CD4-positive, alpha-beta memory T cell (primary cell): ENCODE measurements around the gene THRA. TPM values are rescaled to one million over a fixed set of nuclear protein-coding genes. Genes with fewer than 3 reads are reported as not detected.

Experiments
- CTCF ChIA-PET: fragments of 350-600 bp; sonication (Branson Sonifier 250); formaldehyde crosslinking; loops from one replicate; lab custom pipeline; 2021; ENCODE audit warnings: inconsistent platforms; ENCODE audit not compliant: partially characterized antibody; lab: Charles Lee
- POLR2A ChIA-PET: fragments of 350-600 bp; sonication (Branson Sonifier 250); formaldehyde crosslinking; loops from one replicate; lab custom pipeline; 2021; ENCODE audit not compliant: partially characterized antibody; lab: Charles Lee
- DNase-seq, 5 donors: peaks; one replicate each; pipeline versions ENCODE4 v3.0.0 to v3.0.0-alpha.2; 2020 to 2022; ENCODE audit warnings: mixed read lengths in 1 of 5
- H3K27ac ChIP-seq: one replicate; pipeline ENCODE4 v1.7.0; 2013; ENCODE audit warnings: low read depth, low read length
- H3K27me3 ChIP-seq: 2 replicates; pipeline ENCODE4 v1.7.0; 2013; ENCODE audit warnings: mild to moderate bottlenecking, low read length, moderate library complexity; ENCODE audit not compliant: insufficient read depth
- H3K36me3 ChIP-seq: 2 replicates; pipeline ENCODE4 v1.7.0; 2013; ENCODE audit warnings: mild to moderate bottlenecking, low read length, moderate library complexity; ENCODE audit not compliant: insufficient read depth
- H3K4me1 ChIP-seq: 2 replicates; pipeline ENCODE4 v1.7.0; 2013; ENCODE audit warnings: mild to moderate bottlenecking, low read length, moderate library complexity; ENCODE audit not compliant: insufficient read depth
- H3K4me3 ChIP-seq, 2 donors: one replicate each; pipeline ENCODE4 v1.7.0; 2013; ENCODE audit warnings: low read length in 2 of 2, mild to moderate bottlenecking in 1 of 2
- H3K9me3 ChIP-seq, 2 donors: one replicate each; pipeline ENCODE4 v1.7.0; 2013; ENCODE audit warnings: low read length in 2 of 2, control low read depth in 1 of 2; ENCODE audit not compliant: control insufficient read depth in 1 of 2
- H3K27ac Mint-ChIP-seq, 7 donors: one replicate each; pipeline ENCODE4 v1.8.0; 2020 to 2021; ENCODE audit warnings: mixed read lengths in 7 of 7, mild to moderate bottlenecking in 6 of 7, inconsistent platforms in 3 of 7, moderate library complexity in 3 of 7
- H3K27me3 Mint-ChIP-seq, 2 donors: one replicate each; pipeline ENCODE4 v1.8.0; 2020 to 2021; ENCODE audit warnings: mixed read lengths in 2 of 2
- H3K36me3 Mint-ChIP-seq, 2 donors: one replicate each; pipeline ENCODE4 v1.8.0; 2020 to 2021; ENCODE audit warnings: mixed read lengths in 2 of 2, inconsistent platforms in 1 of 2, mild to moderate bottlenecking in 1 of 2
- H3K4me1 Mint-ChIP-seq, 4 donors: one replicate each; pipeline ENCODE4 v1.8.0; 2020 to 2021; ENCODE audit warnings: mixed read lengths in 4 of 4, mild to moderate bottlenecking in 1 of 4
- H3K4me3 Mint-ChIP-seq, 8 donors: one replicate each; pipeline ENCODE4 v1.8.0; 2020 to 2021; ENCODE audit warnings: mixed read lengths in 8 of 8, mild to moderate bottlenecking in 7 of 8, moderate library complexity in 6 of 8, inconsistent platforms in 3 of 8
- H3K9me3 Mint-ChIP-seq, 8 donors: one replicate each; pipeline ENCODE4 v1.8.0; 2020 to 2021; ENCODE audit warnings: mixed read lengths in 8 of 8, mild to moderate bottlenecking in 5 of 8, inconsistent platforms in 3 of 8, moderate library complexity in 1 of 8
- intact Hi-C: fragments of 100-400 bp; cut with micrococcal nuclease; formaldehyde crosslinking; loops from one replicate; pipeline ENCODE4 v1.15.1; 2023
- polyA plus RNA-seq, 2 donors: library from polyadenylated mRNA; unstranded; fragments of 300-500 nt; fragmentation: Illumina TruSeq; gene quantifications; one replicate each; pipeline ENCODE4 v1.2.3, GENCODE V29; 2021
- total RNA-seq, 2 experiments: library from RNA; stranded (reverse); gene quantifications; one replicate each; pipeline ENCODE4 v1.2.3, GENCODE V29; 2021

THRA gene
- total and polyA plus RNA-seq, 4 experiments from 2014 or later, result 5.8 to 41.3 (median 23.9) TPM

- H3K36me3 Mint-ChIP-seq, result peaks cover 8 to 24% of the 10 kb centered on the region in 2 donors
- H3K4me3 Mint-ChIP-seq, result peak overlapping the region in 2 of 8 donors; percentile 17 to 43
- peaks cover 32 to 63% (median 49%) of the 10 kb centered on the region in 4 donors for H3K4me1 Mint-ChIP-seq
- peaks cover 0 to 1% (median 0%) of the 10 kb centered on the region in 8 donors for H3K9me3 Mint-ChIP-seq
- intact Hi-C loops, result loop anchor here (2.0 kb wide), 1 partner anchor 61 kb away; no protein-coding TSS in a partner anchor
- Histone ChIP-seq H3K27ac (no peak overlapping the region), H3K36me3 (no peaks in the 10 kb centered on the region), H3K9me3 (no peaks in the 10 kb centered on the region), H3K4me1 (peaks cover 55% of the 10 kb centered on the region), H3K4me3 (no peak overlapping the region), H3K27me3 (no peaks in the 10 kb centered on the region)
- peak overlapping the region; percentile 47 to 83 (median 68) for H3K27ac Mint-ChIP-seq
- CTCF ChIA-PET, result interaction anchor here (0.6 to 26.4 kb wide), 14 partner anchors 9 to 97 kb away, joined by 3 to 543 read pairs (median 8); partner anchors contain the start of genes MED24, NR1D1 and THRA
- DNase-seq, result no peak
- no peaks in the 10 kb centered on the region for H3K27me3 Mint-ChIP-seq
- POLR2A ChIA-PET, result interaction anchor here (0.8 to 15.8 kb wide), 5 partner anchors 9 to 67 kb away, joined by 3 to 304 read pairs (median 17); partner anchors contain the start of genes CASC3 and NR1D1
These were observed 10.8 kb downstream of the THRA start for GRCh38 chr17:40073454-40074174.

DNA sequence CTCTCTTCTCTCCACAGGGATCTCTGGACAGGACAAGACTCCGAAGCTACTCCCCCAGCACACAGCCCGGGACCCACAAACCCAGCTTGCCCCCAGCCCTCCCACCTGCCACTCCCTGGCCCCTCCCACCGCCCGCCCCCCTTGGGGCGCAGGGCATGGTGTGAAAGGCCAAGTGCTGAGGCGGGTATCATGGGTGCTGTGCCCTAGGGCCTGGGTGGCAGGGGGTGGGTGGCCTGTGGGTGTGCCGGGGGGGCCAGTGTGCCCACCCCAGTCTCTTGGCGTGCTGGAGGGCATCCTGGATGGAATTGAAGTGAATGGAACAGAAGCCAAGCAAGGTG, 11.4 kb downstream of the THRA start:
- H3K36me3 Mint-ChIP-seq, result peaks cover 8 to 24% of the 10 kb centered on the region in 2 donors
- no peak for DNase-seq
- H3K4me1 ChIP-seq, result peaks cover 50% of the 10 kb centered on the region
- peaks cover 29 to 57% (median 44%) of the 10 kb centered on the region in 4 donors for H3K4me1 Mint-ChIP-seq
- H3K27ac ChIP-seq, result no peak overlapping the region
- ChIA-PET CTCF (interaction anchor here (0.8 to 26.4 kb wide), 13 partner anchors 10 to 111 kb away, joined by 3 to 543 read pairs (median 18); partner anchors contain the start of genes MED24, NR1D1 and THRA), POLR2A (interaction anchor here (2.5 to 15.8 kb wide), 4 partner anchors 9 to 37 kb away, joined by 17 to 304 read pairs (median 98); partner anchors contain the start of gene NR1D1)
- H3K36me3 ChIP-seq, result no peaks in the 10 kb centered on the region
- no peaks in the 10 kb centered on the region for H3K27me3 Mint-ChIP-seq
- H3K4me3 Mint-ChIP-seq, result no peak overlapping the region
- no peaks in the 10 kb centered on the region for H3K9me3 ChIP-seq
- peaks cover 0 to 1% (median 0%) of the 10 kb centered on the region in 8 donors for H3K9me3 Mint-ChIP-seq
- H3K27me3 ChIP-seq, result no peaks in the 10 kb centered on the region
- no peak overlapping the region for H3K4me3 ChIP-seq
- intact Hi-C loops, result loop anchor here (2.0 kb wide), 1 partner anchor 61 kb away; no protein-coding TSS in a partner anchor
- peak overlapping the region in 6 of 7 donors; percentile 25 to 83 (median 78) for H3K27ac Mint-ChIP-seq

DNA sequence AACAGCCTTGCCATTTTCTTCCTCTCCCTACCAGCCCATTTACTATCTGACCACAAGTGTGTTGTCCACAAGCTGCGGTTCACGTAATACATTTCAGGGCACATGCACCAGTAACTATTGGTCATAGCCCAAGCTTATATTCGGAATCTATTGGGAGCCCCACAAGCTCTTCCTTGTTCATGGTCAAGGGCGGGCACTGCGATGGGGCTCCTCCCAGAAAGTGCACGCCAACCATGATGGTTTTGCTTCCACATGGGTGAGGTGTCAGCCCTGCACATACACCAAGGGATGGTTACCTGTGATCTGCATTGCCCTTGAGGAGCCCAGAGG, 12.1 kb downstream of the THRA start:
- H3K36me3 Mint-ChIP-seq, result peaks cover 8 to 21% of the 10 kb centered on the region in 2 donors
- Histone ChIP-seq H3K27me3 (no peaks in the 10 kb centered on the region), H3K4me3 (no peak overlapping the region), H3K27ac (no peak overlapping the region), H3K4me1 (peaks cover 43% of the 10 kb centered on the region), H3K9me3 (no peaks in the 10 kb centered on the region), H3K36me3 (no peaks in the 10 kb centered on the region)
- H3K27me3 Mint-ChIP-seq, result no peaks in the 10 kb centered on the region
- H3K9me3 Mint-ChIP-seq, result peaks cover 0 to 1% (median 0%) of the 10 kb centered on the region in 8 donors
- no peak for DNase-seq
- ChIA-PET CTCF (interaction anchor here (0.8 to 26.4 kb wide), 29 partner anchors 10 to 228 kb away, joined by 3 to 543 read pairs (median 6); partner anchors contain the start of genes CASC3, MED24, NR1D1 and PSMD3), POLR2A (interaction anchor here (1.2 to 15.8 kb wide), 8 partner anchors 8 to 50 kb away, joined by 4 to 304 read pairs (median 18); partner anchors contain the start of genes MED24, NR1D1 and THRA)
- H3K27ac Mint-ChIP-seq, result peak overlapping the region in 6 of 7 donors; percentile 25 to 93 (median 66)
- intact Hi-C loops, result loop anchor here (1.0 to 2.0 kb wide), 3 partner anchors 24 to 62 kb away; no protein-coding TSS in a partner anchor
- H3K4me3 Mint-ChIP-seq, result no peak overlapping the region
- H3K4me1 Mint-ChIP-seq, result peaks cover 24 to 51% (median 38%) of the 10 kb centered on the region in 4 donors

- Histone ChIP-seq H3K4me1 (peaks cover 38% of the 10 kb centered on the region), H3K9me3 (no peaks in the 10 kb centered on the region), H3K4me3 (no peak overlapping the region), H3K27me3 (no peaks in the 10 kb centered on the region), H3K36me3 (no peaks in the 10 kb centered on the region), H3K27ac (peak overlapping the region; percentile 8)
- POLR2A ChIA-PET, result interaction anchor here (0.6 to 15.8 kb wide), 12 partner anchors 9 to 64 kb away, joined by 3 to 304 read pairs (median 8); partner anchors contain the start of genes CASC3, MED24, NR1D1 and THRA
- CTCF ChIA-PET, result interaction anchor here (0.6 to 26.4 kb wide), 35 partner anchors 10 to 236 kb away, joined by 3 to 543 read pairs (median 4); partner anchors contain the start of genes CASC3, MED24, NR1D1 and PSMD3
- peak overlapping the region in 7 of 8 donors; percentile 17 to 80 (median 35) for H3K4me3 Mint-ChIP-seq
- peak; percentile 59 to 71 (median 63) for DNase-seq
- no peaks in the 10 kb centered on the region for H3K27me3 Mint-ChIP-seq
- H3K9me3 Mint-ChIP-seq, result peaks cover 0 to 1% (median 0%) of the 10 kb centered on the region in 8 donors
- H3K4me1 Mint-ChIP-seq, result peaks cover 20 to 45% (median 33%) of the 10 kb centered on the region in 4 donors
- intact Hi-C loops, result loop anchor here (1.0 to 2.0 kb wide), 3 partner anchors 24 to 63 kb away; no protein-coding TSS in a partner anchor
- peak overlapping the region; percentile 60 to 93 (median 77) for H3K27ac Mint-ChIP-seq
- peaks cover 8 to 22% of the 10 kb centered on the region in 2 donors for H3K36me3 Mint-ChIP-seq
These were observed 12.6 kb downstream of the THRA start for GRCh38 chr17:40075201-40075941.

DNA sequence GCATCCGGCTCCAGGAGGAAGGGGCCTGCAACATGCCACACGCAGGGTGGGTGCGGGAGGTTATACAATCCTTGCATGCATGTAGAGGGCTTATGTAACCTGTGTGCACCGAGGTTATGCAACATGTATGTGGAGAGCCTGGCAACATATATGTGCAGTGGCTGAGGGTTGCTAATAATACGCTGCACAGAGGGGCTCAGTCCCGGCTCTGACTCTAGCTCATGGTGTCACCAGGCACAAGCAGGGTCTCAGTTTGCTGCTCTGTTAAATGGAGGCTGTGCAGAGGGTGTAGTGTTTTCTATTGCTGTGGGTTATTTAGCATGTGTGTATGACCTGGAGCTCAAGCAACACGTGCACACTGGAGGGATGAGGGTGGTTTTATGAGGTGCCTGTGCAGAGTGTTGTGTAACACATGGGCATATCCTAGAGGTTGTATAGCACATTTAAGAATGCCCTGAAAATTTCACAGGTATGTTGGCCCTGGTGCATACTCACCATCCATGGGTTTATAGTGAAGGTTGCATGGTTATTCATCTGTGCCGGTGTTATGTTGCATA, 13.3 kb downstream of the THRA start:
- Histone ChIP-seq H3K27me3 (no peaks in the 10 kb centered on the region), H3K27ac (no peak overlapping the region), H3K9me3 (no peaks in the 10 kb centered on the region), H3K36me3 (no peaks in the 10 kb centered on the region), H3K4me3 (no peak overlapping the region), H3K4me1 (peaks cover 31% of the 10 kb centered on the region)
- intact Hi-C loops, result loop anchor here (1.0 to 2.0 kb wide), 3 partner anchors 23 to 63 kb away; no protein-coding TSS in a partner anchor
- Mint-ChIP-seq H3K4me1 (peaks cover 17 to 39% (median 29%) of the 10 kb centered on the region in 4 donors), H3K4me3 (peak overlapping the region in 4 of 8 donors; percentile 35 to 80 (median 63)), H3K9me3 (peaks cover 0 to 1% (median 0%) of the 10 kb centered on the region in 8 donors), H3K27me3 (no peaks in the 10 kb centered on the region), H3K27ac (peak overlapping the region in 4 of 7 donors; percentile 54 to 93 (median 66)), H3K36me3 (peaks cover 8 to 24% of the 10 kb centered on the region in 2 donors)
- peak in 1 of 5 donors; percentile 2 for DNase-seq
- CTCF ChIA-PET, result interaction anchor here (0.6 to 26.4 kb wide), 27 partner anchors 9 to 235 kb away, joined by 3 to 543 read pairs (median 7); partner anchors contain the start of genes CASC3, MED24, NR1D1 and PSMD3
- POLR2A ChIA-PET, result interaction anchor here (0.6 to 15.8 kb wide), 12 partner anchors 9 to 64 kb away, joined by 3 to 304 read pairs (median 8); partner anchors contain the start of genes CASC3, MED24, NR1D1 and THRA

- DNase-seq, result peak in 1 of 5 donors; percentile 5
- Mint-ChIP-seq H3K4me3 (no peak overlapping the region), H3K4me1 (peaks cover 17 to 33% (median 27%) of the 10 kb centered on the region in 4 donors), H3K27me3 (no peaks in the 10 kb centered on the region), H3K27ac (no peak overlapping the region), H3K36me3 (peaks cover 8 to 25% of the 10 kb centered on the region in 2 donors), H3K9me3 (peaks cover 0 to 1% (median 0%) of the 10 kb centered on the region in 8 donors)
- Histone ChIP-seq H3K4me1 (peaks cover 26% of the 10 kb centered on the region), H3K27ac (no peak overlapping the region), H3K27me3 (no peaks in the 10 kb centered on the region), H3K9me3 (no peaks in the 10 kb centered on the region), H3K36me3 (no peaks in the 10 kb centered on the region), H3K4me3 (no peak overlapping the region)
- ChIA-PET CTCF (interaction anchor here (1.1 to 26.4 kb wide), 11 partner anchors 9 to 126 kb away, joined by 3 to 543 read pairs (median 13); partner anchors contain the start of genes NR1D1 and THRA), POLR2A (interaction anchor here (1.7 to 15.8 kb wide), 6 partner anchors 12 to 45 kb away, joined by 3 to 304 read pairs (median 18); partner anchors contain the start of genes MED24 and NR1D1)
- intact Hi-C loops, result no loop called here
These were observed 13.8 kb downstream of the THRA start for GRCh38 chr17:40076591-40076990.
